HS-5 (cell line): ENCODE measurements around the gene OLFM4.

Experiments used
- DNase-seq: peaks from one replicate; pipeline ENCODE4 v3.0.0-alpha.2; 2012; ENCODE audit warnings: low read depth

Gene OLFM4

DNA sequence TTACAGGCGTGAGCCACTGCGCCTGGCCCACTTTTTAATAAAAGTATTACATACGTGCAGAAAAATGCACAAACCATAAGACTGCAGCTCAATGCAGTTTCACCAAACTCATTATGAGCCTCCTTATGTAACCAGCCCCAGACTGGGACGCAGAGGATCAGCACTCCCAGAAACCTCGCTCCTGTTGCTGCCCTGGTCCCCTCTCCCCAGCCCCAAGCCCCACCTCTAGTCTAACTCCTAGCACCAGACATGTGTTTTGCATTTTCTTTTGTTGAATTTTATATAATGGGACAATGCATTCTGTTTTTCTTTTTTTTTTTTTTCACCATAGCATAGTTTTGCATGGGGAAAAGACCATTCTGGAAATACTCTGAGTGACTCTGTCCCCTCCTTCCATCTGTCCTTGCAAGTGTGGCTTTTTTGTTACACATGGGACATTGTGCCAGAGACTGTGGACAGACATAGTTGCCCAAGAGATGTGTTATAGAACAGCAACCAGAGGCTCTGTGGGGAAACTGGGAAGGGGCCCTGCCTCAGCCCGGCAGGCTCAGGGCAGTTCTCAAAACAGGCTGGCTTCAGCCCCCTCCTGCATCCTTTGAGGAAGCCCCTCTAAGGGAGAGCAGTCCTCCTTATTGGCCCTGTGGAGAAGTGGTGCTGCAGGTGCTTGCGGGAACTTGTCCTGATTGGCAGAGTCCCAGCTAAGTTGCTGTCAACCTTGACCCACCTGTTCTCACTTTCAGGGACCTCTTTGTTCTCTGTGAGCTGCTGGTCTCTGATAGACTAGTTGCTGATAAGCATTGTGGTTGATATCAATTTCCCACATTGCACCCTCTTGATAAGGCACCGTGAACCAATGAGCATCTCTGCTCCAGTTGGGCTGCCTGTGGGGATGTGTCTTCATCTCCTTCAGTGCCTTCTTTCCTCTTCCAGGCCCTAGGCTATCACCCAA lies 13.8 kb upstream of the OLFM4 start:
- no peak for DNase-seq

DNA sequence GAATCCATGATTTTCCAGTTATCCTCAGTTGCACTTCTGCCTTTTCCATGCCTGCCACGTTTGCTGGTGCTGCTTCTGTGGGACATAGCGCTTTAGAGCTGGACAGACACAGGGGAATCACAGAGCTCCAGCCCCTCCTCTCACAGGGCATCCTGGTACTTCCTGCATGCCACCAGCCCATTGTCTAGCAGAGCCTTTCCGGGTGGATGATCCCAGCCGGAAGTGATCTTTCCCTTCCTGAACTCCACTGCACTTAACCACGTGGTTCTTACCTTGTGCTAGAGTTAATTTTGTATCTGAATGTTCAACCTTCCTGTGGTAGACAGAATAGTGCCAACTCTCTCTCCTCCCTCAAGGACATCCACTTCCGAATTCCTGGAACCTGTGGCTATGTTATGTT lies 12.6 kb upstream of the OLFM4 start:
- no peak for DNase-seq

DNA sequence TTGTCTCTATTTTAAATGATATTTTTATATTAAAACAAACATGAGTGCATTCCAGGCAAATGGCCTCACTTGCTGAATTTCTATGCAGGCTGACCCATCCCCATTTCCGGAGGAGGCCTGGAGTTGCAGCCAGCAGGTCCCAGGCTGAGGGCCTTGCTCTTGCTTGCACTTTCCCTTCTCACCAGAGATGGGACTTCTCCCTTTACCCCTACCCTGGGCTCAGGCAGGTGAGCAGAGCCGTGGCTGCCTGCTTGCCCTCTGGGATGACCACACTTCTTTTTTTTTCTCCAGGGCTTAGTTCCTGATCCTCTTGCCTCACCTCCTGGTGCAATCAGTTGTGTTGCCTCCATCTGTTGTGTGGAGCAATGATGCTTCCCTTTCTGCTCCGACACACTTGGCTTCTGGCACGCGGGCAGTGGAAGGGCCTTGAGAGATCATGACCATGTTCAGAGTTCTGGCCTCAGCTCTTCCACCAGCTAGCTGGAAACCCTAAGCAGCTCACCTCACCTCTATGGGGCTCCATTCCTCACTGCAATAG lies 11.1 kb upstream of the OLFM4 start:
- DNase-seq = no peak

DNA sequence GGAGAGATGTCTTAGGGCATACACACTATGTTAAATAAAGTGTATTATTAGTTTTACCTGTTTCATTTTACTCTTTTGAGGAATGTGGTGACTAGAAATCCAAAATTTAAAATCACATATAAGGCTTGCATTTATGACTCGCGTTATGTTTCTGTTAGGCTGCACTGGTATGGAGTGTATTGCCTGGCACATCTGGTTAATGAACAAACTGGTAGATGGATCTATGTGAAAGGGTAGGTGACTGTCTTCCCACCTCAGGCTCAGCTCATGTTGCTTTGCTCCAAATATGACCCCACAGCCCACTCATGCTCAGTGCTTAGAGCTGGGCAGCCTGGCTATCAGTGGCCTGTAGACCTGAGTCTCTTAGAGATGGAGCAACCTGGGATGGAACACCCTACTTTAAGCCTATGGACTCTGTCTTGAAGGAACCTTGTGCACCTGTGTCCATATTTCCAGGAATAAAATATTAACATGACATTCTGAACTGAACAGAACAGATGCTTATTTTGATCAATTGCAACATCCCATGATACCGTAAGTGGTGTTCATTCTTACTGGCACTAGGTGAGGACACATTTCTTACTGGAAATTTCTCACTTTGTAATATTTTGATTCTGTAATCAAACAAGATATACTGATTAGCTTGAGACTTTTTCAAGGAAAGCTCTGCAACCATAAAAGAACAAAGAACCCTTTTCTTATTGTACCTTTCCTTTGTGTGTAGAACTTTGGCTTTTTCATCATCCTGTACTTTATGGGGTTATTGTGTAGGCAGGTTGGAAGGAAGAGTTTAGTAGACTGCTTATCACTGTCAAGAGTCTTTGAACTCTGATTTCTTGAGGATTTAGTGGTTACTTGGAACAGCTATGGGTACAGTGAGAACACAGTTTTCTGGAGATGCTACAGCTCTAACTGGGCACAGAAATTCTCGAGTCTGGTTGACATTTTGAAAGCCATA lies 9.6 kb upstream of the OLFM4 start:
- no peak for DNase-seq

DNA sequence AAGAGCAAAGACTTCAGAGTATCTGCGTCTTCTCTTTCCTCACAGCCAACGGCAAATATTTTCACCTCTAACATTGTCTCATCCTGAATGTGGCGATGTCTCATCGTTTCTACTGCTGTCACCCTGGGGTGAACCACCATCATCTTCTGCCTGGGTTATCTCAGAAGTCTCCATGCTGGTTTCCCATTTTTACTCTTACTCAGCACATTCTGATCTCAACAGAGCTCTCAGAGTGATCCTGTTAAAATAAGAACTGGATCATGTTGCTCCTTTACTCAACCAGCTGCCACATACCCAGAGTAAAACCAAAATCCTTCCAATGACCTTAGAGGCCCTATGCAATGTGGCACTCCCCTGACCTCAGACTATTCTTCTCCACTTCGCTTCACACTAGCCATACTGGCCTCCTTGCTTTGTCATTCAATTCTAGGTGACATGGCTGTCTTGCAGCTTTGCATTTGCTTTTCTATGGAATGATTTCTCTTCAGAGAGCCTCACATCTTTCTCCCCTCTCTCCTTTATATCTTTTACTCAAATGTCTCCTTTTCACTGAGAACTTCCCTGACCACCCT lies 7.8 kb upstream of the OLFM4 start:
- DNase-seq = no peak

DNA sequence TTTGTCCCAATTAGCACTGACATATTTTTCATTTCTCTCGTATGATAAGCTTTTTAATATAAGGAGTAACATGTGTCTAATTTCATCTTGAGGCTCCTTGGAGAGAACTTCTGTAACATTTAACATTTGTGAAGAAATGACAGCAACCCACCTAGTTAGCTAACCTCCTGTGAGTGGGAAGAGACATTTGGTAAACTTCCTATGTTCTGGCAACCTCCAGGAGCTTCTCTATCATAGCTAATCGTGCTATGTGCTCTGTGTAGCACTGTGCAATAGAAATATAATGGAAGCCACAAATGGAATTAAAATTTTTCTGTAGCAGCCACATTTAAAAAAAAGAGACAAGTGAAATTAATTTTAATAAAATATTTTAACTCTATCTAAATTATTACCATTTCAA lies 5.4 kb upstream of the OLFM4 start:
- DNase-seq = no peak

DNA sequence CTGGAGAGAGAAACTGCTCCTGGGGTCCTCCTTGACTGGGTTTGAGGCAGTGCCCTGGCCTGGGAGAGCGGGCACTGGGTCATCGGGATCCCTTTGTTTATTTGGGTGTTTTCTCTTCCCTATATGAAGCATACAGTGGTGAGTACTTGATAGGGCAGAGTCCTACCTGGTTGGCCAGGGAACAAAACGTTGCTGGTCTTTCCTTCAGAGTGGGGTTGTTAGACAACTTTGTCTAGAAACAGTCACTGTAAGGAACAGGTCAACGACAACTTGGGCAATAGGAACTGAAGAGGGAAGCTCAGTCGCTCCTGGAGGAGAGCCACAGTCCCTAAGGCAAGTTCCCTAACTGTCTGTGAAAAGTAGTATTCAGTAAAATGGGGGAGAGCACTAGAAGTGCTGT lies 550 bp upstream of the OLFM4 start:
- DNase-seq = no peak

DNA sequence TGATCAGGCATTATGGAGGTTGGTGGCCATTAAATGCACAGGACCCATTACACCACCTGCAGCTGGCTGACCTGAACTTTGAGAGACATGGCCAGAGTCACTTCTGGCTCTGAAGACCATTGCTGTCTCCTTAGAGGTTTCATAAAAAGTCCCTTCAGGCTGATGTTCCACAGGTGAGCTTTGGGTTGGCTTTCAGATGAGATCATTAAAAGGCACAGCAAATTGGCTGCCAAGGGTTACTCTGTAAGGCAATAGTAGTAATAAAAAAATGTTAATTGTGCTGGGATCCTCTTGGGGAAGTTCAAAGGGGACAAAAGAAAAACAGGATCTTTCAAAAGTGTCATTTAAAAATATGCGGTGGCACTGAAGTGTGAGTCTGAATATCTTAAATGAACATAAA lies 4.2 kb downstream of the OLFM4 start:
- no peak for DNase-seq

DNA sequence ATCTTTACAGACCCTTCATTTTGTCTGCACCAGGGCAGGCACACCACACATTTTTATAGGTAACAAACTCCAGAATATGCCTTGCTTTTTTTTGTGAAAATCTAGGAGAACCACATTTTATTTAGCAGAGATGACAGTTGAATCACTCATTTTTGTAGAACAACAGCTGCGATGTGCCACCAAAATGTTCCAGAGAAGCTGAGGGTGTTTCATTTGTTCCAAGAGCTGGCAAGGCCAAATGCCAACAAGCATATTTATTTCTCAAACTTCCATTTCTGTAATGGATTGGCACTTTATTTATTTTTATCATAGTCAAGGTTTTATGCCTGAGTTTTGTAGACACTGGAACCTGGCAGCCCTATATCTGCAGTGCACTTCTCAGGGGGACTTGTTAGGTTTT lies 10.4 kb downstream of the OLFM4 start:
- no peak for DNase-seq

DNA sequence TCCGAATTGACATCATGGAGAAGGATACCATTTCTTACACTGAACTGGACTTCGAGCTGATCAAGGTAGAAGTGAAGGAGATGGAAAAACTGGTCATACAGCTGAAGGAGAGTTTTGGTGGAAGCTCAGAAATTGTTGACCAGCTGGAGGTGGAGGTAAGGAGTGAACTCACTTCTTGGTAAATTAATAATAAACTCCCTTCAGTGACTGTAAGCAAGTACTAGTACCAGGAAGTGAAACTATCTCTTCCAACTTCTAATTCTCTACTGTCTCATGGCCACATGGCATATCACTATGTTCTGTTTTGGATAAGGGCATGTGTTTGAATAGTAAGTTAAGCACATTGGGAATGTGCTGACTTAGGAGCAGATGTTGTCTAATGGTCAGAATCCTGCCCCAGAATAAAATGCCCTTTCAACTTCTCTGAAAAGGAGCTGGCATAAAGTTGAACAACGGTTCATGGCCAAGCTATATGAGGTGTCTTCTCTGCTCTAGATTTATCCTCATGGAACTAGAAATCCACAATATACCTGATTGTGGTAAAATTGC lies 13.4 kb downstream of the OLFM4 start:
- DNase-seq = no peak

DNA sequence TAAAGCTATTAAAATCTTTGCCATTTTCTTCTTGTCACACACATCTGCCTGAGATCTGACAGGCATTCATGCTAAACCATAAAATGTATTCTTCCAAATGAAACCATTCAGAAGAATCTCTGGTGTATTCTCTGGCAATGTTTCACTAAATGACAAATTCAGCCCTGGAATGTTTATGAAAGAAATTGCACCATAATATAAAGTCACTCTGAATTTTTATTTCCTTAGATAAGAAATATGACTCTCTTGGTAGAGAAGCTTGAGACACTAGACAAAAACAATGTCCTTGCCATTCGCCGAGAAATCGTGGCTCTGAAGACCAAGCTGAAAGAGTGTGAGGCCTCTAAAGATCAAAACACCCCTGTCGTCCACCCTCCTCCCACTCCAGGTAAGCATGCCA lies 14.3 kb downstream of the OLFM4 start:
- no peak for DNase-seq

DNA sequence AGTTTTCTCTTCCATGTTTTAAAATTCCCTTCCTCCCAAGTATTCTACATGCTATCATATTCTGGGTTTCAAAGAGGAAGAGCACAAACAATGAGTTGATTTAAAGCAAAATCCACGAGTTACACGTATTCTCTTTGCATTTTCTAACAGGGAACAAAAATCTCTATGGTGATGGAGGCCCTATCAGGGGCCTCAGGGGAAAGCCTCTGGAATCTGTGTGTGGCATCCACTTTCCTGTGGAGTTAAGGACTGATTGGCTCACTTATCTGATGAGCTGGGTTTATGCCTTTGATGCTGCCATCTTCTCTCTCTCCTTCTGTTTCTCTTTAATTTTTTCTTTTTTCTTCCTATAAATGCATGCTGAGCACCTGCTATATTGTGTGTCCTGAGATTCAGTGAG lies 14.8 kb downstream of the OLFM4 start:
- no peak for DNase-seq

DNA sequence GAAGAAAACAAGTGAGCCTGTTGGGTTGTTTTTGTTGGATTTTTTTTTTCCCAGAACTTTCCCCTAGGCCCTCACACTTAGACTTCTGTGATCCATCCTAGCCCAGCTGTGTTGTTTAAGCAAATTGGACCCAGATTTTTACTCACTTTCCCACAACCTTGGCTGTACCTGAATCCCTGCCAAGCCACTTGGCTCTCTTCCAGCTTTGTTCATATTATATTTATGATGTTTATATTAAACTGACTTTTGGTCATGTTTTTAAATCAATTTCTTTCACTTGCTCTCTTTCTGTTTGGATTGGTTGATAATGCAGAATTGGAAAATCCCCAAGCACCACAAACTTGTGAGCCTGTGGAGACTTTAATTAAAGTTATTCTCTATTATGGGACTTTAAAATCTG lies 16.6 kb downstream of the OLFM4 start:
- no peak for DNase-seq

DNA sequence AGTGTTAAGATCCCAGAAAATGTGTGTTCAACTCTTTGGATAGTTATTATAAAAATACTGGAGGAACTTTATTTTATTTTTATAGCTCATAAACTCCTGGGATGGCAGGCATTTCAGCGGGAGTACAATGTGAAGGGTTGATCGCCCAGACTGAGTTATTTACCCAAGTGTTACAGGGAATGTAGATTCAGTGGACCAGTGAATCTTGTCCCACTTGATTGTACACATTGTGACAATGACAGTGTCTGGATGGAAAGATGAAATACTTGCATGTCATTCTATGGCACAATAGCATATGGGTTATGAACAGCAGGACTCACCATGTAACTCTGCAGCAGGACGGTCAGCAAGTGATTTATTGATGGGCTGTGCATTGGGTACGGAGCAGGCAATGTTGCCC lies 20.3 kb downstream of the OLFM4 start:
- no peak for DNase-seq

DNA sequence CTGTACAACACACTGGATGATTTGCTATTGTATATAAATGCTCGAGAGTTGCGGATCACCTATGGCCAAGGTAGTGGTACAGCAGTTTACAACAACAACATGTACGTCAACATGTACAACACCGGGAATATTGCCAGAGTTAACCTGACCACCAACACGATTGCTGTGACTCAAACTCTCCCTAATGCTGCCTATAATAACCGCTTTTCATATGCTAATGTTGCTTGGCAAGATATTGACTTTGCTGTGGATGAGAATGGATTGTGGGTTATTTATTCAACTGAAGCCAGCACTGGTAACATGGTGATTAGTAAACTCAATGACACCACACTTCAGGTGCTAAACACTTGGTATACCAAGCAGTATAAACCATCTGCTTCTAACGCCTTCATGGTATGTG lies 21.5 kb downstream of the OLFM4 start:
- DNase-seq = no peak

DNA sequence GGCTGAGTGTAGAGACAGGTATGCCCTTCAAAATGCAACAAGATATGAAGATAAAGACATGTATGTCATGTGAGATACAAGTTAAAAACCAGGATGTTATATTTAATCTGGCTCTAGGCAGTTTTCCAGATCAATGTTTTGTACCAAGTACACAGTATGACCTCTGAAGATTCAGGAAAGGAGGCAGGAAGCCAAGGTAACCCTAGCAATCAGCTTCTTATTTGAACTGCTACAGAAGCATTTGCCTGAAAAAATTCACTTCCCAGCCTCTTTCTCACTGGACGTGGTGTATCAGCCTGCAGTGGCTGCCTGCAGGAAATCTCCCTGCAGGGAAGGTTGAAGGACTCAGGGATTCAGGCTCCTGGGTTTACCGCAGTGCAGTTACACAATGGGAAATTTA lies 24.1 kb downstream of the OLFM4 start:
- DNase-seq = no peak

DNA sequence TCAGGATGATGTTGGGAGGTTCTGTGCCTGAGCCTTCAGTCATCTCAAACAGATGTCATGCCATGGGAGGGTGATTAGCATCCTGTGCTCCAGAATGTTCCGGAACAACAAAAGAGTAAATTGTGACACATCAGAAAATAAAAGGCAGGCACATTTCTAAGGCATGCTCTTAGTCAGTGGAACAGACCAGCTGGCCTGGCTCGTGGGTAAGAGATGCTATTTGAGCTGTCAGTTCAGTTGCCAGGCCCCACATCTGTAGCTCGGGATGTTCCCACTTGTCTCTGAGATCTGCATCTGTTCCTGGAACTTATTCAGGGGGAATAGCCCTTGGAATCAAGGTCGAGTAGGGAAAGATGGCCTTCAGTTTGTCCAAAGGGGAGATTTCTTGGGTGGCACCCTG lies 26.0 kb downstream of the OLFM4 start:
- no peak for DNase-seq

DNA sequence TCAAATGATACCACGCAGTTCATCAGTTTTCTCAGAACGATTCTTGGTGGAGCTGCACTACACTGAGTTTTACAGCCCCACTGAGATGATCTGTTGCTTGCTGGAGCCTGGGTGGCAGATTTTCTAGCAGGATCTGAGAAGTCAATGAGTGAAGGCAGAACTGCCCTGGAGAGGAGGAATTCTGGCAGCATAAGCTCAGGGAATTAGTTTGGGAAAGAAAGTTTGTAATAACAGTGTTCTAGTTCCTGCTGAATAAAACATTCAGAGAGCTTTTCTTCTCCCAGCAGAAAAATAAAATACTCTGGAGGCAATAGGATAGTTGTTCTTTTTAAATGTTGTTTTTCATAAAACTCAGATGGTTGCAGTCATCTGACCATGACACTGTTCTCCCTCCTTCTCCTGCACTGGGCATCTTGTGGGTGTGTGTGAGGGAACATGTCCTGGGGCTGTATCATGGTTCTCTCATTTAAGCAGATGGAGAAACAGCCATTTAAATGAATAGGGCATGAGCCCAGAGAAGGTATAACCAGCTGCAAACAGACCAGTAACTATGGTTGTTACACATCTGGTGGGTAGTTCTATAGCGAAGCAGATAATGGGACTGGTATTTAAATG lies 29.6 kb downstream of the OLFM4 start:
- no peak for DNase-seq

DNA sequence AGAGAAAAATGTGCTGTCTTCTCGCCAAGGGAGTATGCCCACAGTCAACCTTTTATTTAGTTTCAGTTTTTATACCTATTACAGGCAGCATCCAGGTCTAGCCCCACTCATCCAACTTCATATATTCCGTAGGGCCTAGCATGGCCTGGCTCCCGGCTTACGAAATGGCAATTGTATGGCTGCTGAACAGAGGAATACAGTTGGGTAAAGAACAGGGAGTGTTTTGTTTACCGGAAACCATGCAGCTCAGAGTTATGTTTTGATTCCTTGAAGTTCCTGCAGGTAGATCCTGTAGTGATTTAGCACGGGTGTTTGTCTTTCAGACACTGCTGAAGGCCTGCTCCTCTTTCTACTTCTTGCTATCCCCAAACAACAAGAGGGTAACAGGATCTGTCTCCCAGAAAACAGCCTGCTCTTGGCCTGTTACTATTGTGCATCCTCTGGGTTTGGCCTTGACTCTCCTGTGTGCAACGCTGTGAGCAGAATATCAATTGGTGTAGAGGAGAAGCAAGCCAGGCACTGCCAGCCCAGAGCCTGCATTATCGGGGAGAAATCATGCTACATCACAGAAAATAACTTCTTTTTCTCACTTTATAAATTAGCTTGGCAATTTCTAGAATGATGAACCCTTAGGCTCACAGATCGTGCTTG lies 32.4 kb downstream of the OLFM4 start:
- no peak for DNase-seq

DNA sequence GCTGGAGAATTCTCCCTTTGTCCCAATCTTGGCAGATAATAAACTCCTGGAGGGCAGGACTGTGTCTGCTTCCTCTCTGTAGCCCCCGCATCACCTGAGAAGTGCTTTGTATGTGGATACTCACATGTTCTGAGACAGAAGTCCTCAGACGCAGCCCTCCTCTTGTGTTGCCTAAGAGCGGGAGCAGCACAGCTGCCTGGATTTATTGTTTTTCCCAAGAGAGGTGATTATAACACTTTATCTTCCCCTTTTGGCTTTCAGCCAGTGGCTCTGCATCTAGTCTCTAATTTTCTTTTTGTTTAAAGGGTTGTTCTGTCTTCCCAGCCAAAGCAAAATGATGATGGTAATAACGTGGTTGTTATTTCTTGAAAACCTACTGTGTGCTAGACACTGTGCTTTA lies 36.1 kb downstream of the OLFM4 start:
- DNase-seq = no peak

DNA sequence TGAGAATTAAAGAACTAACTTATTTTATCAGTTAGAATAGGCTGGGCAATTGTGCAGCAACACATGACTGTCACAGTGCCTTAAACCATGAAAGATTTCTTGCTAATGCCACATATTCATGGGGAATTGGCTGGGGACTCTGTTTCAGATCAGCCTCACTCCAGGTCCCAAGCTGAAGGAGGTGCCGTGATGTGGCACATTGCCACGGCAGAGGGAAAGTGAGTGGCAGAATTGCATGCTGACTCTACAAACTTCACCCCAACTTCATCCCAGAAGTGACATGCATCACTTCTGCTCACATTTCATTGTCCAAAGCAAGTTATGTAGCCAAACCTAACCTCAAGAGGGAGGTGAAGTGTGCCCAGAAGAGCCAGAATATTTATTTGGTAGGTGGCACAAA lies 37.8 kb downstream of the OLFM4 start:
- no peak for DNase-seq
